ENCODE results near the gene CARNS1.

DNA sequence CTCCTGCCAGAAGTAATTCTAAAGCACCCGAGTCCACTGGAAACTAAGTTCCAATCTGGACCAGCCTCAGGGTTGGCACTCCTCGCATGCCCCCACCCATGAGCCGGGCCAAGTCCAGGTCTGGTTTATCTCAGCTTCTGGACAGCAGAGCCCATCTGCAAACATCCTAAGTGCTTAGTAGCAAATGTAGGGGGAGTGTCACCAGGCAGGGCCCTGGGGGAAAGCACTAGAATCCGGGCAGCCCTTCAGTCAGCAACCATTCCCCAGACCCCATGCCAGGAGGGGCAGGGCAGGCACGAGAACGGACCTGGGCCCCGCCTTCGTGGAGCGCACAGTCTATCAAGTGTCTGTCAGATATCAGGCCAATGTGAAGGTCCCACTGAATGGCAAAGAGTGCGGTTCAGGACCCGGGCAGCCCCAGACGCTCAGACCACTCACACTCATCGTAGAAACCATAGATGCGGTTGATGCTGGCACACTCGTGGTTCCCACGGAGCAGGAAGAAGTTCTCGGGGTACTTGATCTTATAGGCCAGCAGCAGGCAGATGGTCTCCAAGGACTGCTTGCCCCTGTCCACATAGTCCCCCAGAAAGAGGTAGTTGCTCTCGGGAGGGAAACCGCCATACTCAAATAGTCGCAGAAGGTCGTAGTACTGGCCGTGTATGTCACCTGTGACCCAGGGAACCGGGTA lies 15.1 kb upstream of the CARNS1 start:
- TF ChIP-seq, protein P1, sequence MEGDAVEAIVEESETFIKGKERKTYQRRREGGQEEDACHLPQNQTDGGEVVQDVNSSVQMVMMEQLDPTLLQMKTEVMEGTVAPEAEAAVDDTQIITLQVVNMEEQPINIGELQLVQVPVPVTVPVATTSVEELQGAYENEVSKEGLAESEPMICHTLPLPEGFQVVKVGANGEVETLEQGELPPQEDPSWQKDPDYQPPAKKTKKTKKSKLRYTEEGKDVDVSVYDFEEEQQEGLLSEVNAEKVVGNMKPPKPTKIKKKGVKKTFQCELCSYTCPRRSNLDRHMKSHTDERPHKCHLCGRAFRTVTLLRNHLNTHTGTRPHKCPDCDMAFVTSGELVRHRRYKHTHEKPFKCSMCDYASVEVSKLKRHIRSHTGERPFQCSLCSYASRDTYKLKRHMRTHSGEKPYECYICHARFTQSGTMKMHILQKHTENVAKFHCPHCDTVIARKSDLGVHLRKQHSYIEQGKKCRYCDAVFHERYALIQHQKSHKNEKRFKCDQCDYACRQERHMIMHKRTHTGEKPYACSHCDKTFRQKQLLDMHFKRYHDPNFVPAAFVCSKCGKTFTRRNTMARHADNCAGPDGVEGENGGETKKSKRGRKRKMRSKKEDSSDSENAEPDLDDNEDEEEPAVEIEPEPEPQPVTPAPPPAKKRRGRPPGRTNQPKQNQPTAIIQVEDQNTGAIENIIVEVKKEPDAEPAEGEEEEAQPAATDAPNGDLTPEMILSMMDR (IDR thresholded peaks at IDR 0.05), result no peak
- no peak for TF ChIP-seq POLR2AphosphoS5 (IDR thresholded peaks at IDR 0.05)
- TF ChIP-seq POLR2A (IDR thresholded peaks at IDR 0.05), result no peak
- TF ChIP-seq EP300 (IDR thresholded peaks at IDR 0.05), result no peak

Data from upper lobe of left lung (tissue), 4 donors.